Measurements from ENCODE around the gene DAZAP2.

Gene DAZAP2

GRCh38 chr12:51202718-51203117 lies 35.9 kb upstream of the DAZAP2 start:
- CTCF ChIA-PET, result interaction anchor here (0.5 kb wide), 1 partner anchor 49 kb away, joined by 6 read pairs; no protein-coding TSS in a partner anchor
- POLR2A ChIA-PET, result no interaction called here

GRCh38 chr12:51205350-51205749 lies 33.3 kb upstream of the DAZAP2 start:
- TF ChIP-seq FOXA1 (IDR thresholded peaks at IDR 0.05) (no peak), SP1 (IDR thresholded peaks at IDR 0.05) (no peak), NFRKB (IDR thresholded peaks at IDR 0.05) (no peak), HDGF (IDR thresholded peaks at IDR 0.05; ENCODE audit: borderline replicate concordance) (no peak), FOXK2 (IDR thresholded peaks at IDR 0.05) (no peak), L3MBTL2 (conservative IDR thresholded peaks at IDR 0.05) (no peak), ELF4 (IDR thresholded peaks at IDR 0.05) (no peak), ZNF384 (IDR thresholded peaks at IDR 0.05) (no peak), BHLHE40 (IDR thresholded peaks at IDR 0.05; ENCODE audit: borderline replicate concordance) (no peak), ARNT (IDR thresholded peaks at IDR 0.05) (no peak), CTBP1 (IDR thresholded peaks at IDR 0.05; ENCODE audit: borderline replicate concordance) (no peak)
- ChIA-PET CTCF (no interaction called here), POLR2A (no interaction called here)

More at GRCh38 chr12:51202718-51203117, 35.9 kb upstream of the DAZAP2 start:
- no peak for TF ChIP-seq PKNOX1 (IDR thresholded peaks at IDR 0.05)
- TF ChIP-seq ELF4 (IDR thresholded peaks at IDR 0.05), result no peak
- no peak for TF ChIP-seq BHLHE40 (IDR thresholded peaks at IDR 0.05; ENCODE audit: borderline replicate concordance)
- TF ChIP-seq ARNT (IDR thresholded peaks at IDR 0.05), result no peak
- no peak for TF ChIP-seq FOXM1 (IDR thresholded peaks at IDR 0.05; ENCODE audit: borderline replicate concordance)
- no peak for TF ChIP-seq TARDBP (IDR thresholded peaks at IDR 0.05)
- TF ChIP-seq FOXA1 (IDR thresholded peaks at IDR 0.05), result no peak
- no peak for TF ChIP-seq NFRKB (IDR thresholded peaks at IDR 0.05)
- no peak for TF ChIP-seq SUZ12 (IDR thresholded peaks at IDR 0.05)
- no peak for TF ChIP-seq HDGF (IDR thresholded peaks at IDR 0.05; ENCODE audit: borderline replicate concordance)
- no peak for TF ChIP-seq SP1 (IDR thresholded peaks at IDR 0.05)
- no peak for TF ChIP-seq ZNF384 (IDR thresholded peaks at IDR 0.05)
- TF ChIP-seq L3MBTL2 (conservative IDR thresholded peaks at IDR 0.05), result no peak
- no peak for TF ChIP-seq FOXK2 (IDR thresholded peaks at IDR 0.05)
- no peak for TF ChIP-seq LEF1 (IDR thresholded peaks at IDR 0.05; ENCODE audit: borderline replicate concordance)
- DNase-seq (ENCODE audit: extremely low spot score), result no peak

GRCh38 chr12:51208016-51208660 lies 30.5 kb upstream of the DAZAP2 start:
- POLR2A ChIA-PET, result no interaction called here
- DNase-seq (ENCODE audit: extremely low spot score), result no peak
- TF ChIP-seq ZNF384 (IDR thresholded peaks at IDR 0.05) (no peak), L3MBTL2 (conservative IDR thresholded peaks at IDR 0.05) (no peak), FOXM1 (IDR thresholded peaks at IDR 0.05; ENCODE audit: borderline replicate concordance) (no peak), PKNOX1 (IDR thresholded peaks at IDR 0.05) (no peak), HDGF (IDR thresholded peaks at IDR 0.05; ENCODE audit: borderline replicate concordance) (no peak), LEF1 (IDR thresholded peaks at IDR 0.05; ENCODE audit: borderline replicate concordance) (no peak), FOXK2 (IDR thresholded peaks at IDR 0.05) (no peak), SP1 (IDR thresholded peaks at IDR 0.05) (no peak), NFRKB (IDR thresholded peaks at IDR 0.05) (no peak), SUZ12 (IDR thresholded peaks at IDR 0.05) (no peak), ELF4 (IDR thresholded peaks at IDR 0.05) (no peak)
- CTCF ChIA-PET, result interaction anchor here (0.6 kb wide), 1 partner anchor 223 kb away, joined by 4 read pairs; no protein-coding TSS in a partner anchor

More at GRCh38 chr12:51205350-51205749, 33.3 kb upstream of the DAZAP2 start:
- no peak for DNase-seq (ENCODE audit: extremely low spot score)

GRCh38 chr12:51209259-51209658 lies 29.4 kb upstream of the DAZAP2 start:
- TF ChIP-seq SUZ12 (IDR thresholded peaks at IDR 0.05), result no peak
- no peak for TF ChIP-seq ARNT (IDR thresholded peaks at IDR 0.05)
- no peak for TF ChIP-seq PKNOX1 (IDR thresholded peaks at IDR 0.05)
- TF ChIP-seq LEF1 (IDR thresholded peaks at IDR 0.05; ENCODE audit: borderline replicate concordance), result no peak
- TF ChIP-seq ELF4 (IDR thresholded peaks at IDR 0.05), result no peak
- DNase-seq (ENCODE audit: extremely low spot score), result no peak
- POLR2A ChIA-PET, result no interaction called here
- CTCF ChIA-PET, result no interaction called here

GRCh38 chr12:51210690-51211395 lies 27.8 kb upstream of the DAZAP2 start:
- TF ChIP-seq NFRKB (IDR thresholded peaks at IDR 0.05) (no peak), L3MBTL2 (conservative IDR thresholded peaks at IDR 0.05) (no peak), CTBP1 (IDR thresholded peaks at IDR 0.05; ENCODE audit: borderline replicate concordance) (no peak), TARDBP (IDR thresholded peaks at IDR 0.05) (no peak), ELF4 (IDR thresholded peaks at IDR 0.05) (no peak), SP1 (IDR thresholded peaks at IDR 0.05) (no peak), FOXM1 (IDR thresholded peaks at IDR 0.05; ENCODE audit: borderline replicate concordance) (no peak), LEF1 (IDR thresholded peaks at IDR 0.05; ENCODE audit: borderline replicate concordance) (no peak)
- CTCF ChIA-PET, result interaction anchor here (0.6 kb wide), 2 partner anchors 67 to 114 kb away, joined by 3 read pairs; no protein-coding TSS in a partner anchor
- DNase-seq (ENCODE audit: extremely low spot score), result no peak
- POLR2A ChIA-PET, result no interaction called here

GRCh38 chr12:51214895-51215294 lies 23.7 kb upstream of the DAZAP2 start:
- ChIA-PET POLR2A (no interaction called here), CTCF (interaction anchor here (0.6 kb wide), 1 partner anchor 37 kb away, joined by 4 read pairs; no protein-coding TSS in a partner anchor)
- DNase-seq (ENCODE audit: extremely low spot score), result no peak
- TF ChIP-seq FOXM1 (IDR thresholded peaks at IDR 0.05; ENCODE audit: borderline replicate concordance) (no peak), PKNOX1 (IDR thresholded peaks at IDR 0.05) (no peak), TARDBP (IDR thresholded peaks at IDR 0.05) (no peak), ARNT (IDR thresholded peaks at IDR 0.05) (no peak), FOXA1 (IDR thresholded peaks at IDR 0.05) (no peak), CTBP1 (IDR thresholded peaks at IDR 0.05; ENCODE audit: borderline replicate concordance) (no peak), L3MBTL2 (conservative IDR thresholded peaks at IDR 0.05) (no peak), LEF1 (IDR thresholded peaks at IDR 0.05; ENCODE audit: borderline replicate concordance) (no peak), FOXK2 (IDR thresholded peaks at IDR 0.05) (no peak), HDGF (IDR thresholded peaks at IDR 0.05; ENCODE audit: borderline replicate concordance) (no peak)

Measured in HEK293T (cell line).